ENCODE measurements around the gene PEAR1. TPM values are rescaled to one million over a fixed set of nuclear protein-coding genes. Genes with fewer than 3 reads are reported as not detected.

Gene PEAR1
- total and polyA plus RNA-seq, 2 of the 4 experiments (the other 2 are of a cell fraction), result 2.0 to 44.4 TPM

GRCh38 chr1:156912861-156913808 is 19.6 kb downstream of the PEAR1 start (continued):
- TF ChIP-seq SMC3 (IDR thresholded peaks at IDR 0.05; ENCODE audit: low read depth, low read length), result no peak

DNA sequence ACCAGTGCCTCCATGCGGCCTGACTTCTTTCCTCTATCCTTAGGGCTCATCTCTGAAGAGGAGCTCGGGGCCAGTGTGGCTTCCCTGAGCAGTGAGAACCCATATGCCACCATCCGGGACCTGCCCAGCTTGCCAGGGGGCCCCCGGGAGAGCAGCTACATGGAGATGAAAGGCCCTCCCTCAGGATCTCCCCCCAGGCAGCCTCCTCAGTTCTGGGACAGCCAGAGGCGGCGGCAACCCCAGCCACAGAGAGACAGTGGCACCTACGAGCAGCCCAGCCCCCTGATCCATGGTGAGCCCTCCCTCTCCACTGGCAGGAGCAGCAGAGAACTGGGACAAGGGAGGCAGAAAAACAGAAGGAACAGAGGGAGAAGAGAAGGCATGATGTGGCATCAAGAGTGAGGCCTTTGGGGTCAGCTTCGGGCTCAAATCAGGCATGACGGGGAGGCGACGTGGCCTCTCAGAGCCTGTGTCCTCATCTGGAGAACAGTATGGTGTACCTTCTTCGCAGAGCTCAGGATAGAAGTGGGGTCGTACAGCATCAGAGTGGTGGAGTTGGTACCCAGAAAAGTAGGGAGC is 20.4 kb downstream of the PEAR1 start:
- Histone ChIP-seq H4K8ac (ENCODE audit: low read depth in 2 of 2, low read length in 2 of 2) (no peak overlapping the region), H3K4me1 (ENCODE audit: control insufficient read depth, insufficient read depth, low read length) (peaks cover 8% of the 10 kb centered on the region), H3K27ac (ENCODE audit: insufficient read depth, low read length) (no peak overlapping the region), H3K23ac (ENCODE audit: low read depth, low read length) (no peak overlapping the region), H3K4ac (ENCODE audit: low read depth, low read length) (no peak overlapping the region), H3K4me2 (ENCODE audit: low read depth, low read length) (no peak overlapping the region), H2BK5ac (ENCODE audit: low read depth, low read length, poor library complexity, severe bottlenecking) (no peak overlapping the region), H4K91ac (ENCODE audit: insufficient read depth, low read depth, low read length) (no peak overlapping the region), H3K36me3 (ENCODE audit: control insufficient read depth, insufficient read depth, low read length) (peaks cover 22% of the 10 kb centered on the region), H3K14ac (replicated peaks; ENCODE audit: low read depth, low read length) (0 out of 2 replicates have a peak overlapping the region, but pooled peaks have one; percentile 28), H2AFZ (replicated peaks; ENCODE audit: low read length, poor library complexity) (no peak overlapping the region), H3K4me3 (ENCODE audit: insufficient read depth, low read depth, low read length) (no peak overlapping the region), H2AK9ac (replicated peaks; ENCODE audit: low read depth, low read length, poor library complexity) (peak overlapping the region; percentile 81), H3K9ac (ENCODE audit: low read depth, low read length) (no peak overlapping the region), H3K27me3 (ENCODE audit: control insufficient read depth, insufficient read depth, low read length) (no peaks in the 10 kb centered on the region), H3K9me1 (ENCODE audit: insufficient read depth, low read length) (peaks cover 6% of the 10 kb centered on the region), H2BK120ac (ENCODE audit: low read depth, low read length) (no peak overlapping the region), H2BK20ac (ENCODE audit: low read depth, low read length) (no peak overlapping the region), H2AK5ac (ENCODE audit: low read depth, low read length) (peak overlapping the region; percentile 51; the same call in 1 of the 2 replicates), H2BK15ac (ENCODE audit: low read depth, low read length) (no peak overlapping the region), H3K18ac (ENCODE audit: low read depth, low read length) (no peak overlapping the region), H3K79me1 (ENCODE audit: low read depth in 1 of 2, low read length in 2 of 2) (peaks cover 0 to 14% of the 10 kb centered on the region in 2 experiments; a peak in 1 of 4 replicates), H3K9me3 (ENCODE audit: control insufficient read depth, insufficient read depth, low read length) (no peaks in the 10 kb centered on the region), H4K20me1 (ENCODE audit: insufficient read depth, low read length) (peaks cover 3% of the 10 kb centered on the region), H3K56ac (ENCODE audit: extremely low read depth, insufficient read depth, low read length) (no peak overlapping the region), H4K5ac (ENCODE audit: low read depth, low read length) (no peak overlapping the region)
- in situ Hi-C loops (cut with MboI; ENCODE audit: low sequenced_read_pairs), result no loop called here
- BruUV-seq (replicated peaks), result no TSS peak
- intact Hi-C loops (cut with micrococcal nuclease), result no loop called here
- POLR2A ChIA-PET (ENCODE audit: unreplicated experiment), result no interaction called here
- TF ChIP-seq POLR2A (IDR thresholded peaks at IDR 0.05; ENCODE audit: low read depth, low read length) (no peak), SMC3 (IDR thresholded peaks at IDR 0.05; ENCODE audit: low read depth, low read length) (no peak), CTCF (conservative IDR thresholded peaks at IDR 0.05; ENCODE audit: low read depth, low read length) (no peak), MAFK (IDR thresholded peaks at IDR 0.05; ENCODE audit: low read depth, low read length) (no peak), USF2 (IDR thresholded peaks at IDR 0.05; ENCODE audit: low read depth, low read length) (no peak), NFE2L2 (IDR thresholded peaks at IDR 0.05; ENCODE audit: low read depth, low read length) (no peak)
- DNase-seq, result no peak
- CTCF ChIA-PET, result interaction anchor here (0.8 kb wide), 1 partner anchor 14 kb away, joined by 4 read pairs; no protein-coding TSS in a partner anchor
- WGBS, 2 experiments (ENCODE audit: extremely low coverage in 2 of 2, insufficient read length in 1 of 2), result 74% methylated on average over 3 of the region's 13 CpGs; no CpG with 5 or more reads in 1 of the 2 experiments
- no peak for ATAC-seq (ENCODE audit: low read depth)
- dilution Hi-C loops (cut with HindIII; ENCODE audit: low sequenced_read_pairs, unreplicated experiment), result no loop called here

Measured in IMR-90 (cell line).